NCI-H82 treated with DMSO at 0.1 percent for 48 hours (cell line): ENCODE measurements around the gene WNT6.

Source experiments
- DNase-seq: peaks from one replicate; lab custom pipeline; 2025; ENCODE audit not compliant: unreplicated experiment; lab: John Stamatoyannopoulos, UW

Gene WNT6

GRCh38 chr2:218859556-218859987 is at the start of gene WNT6:
Gene WNT6, plus strand, starts transcription at chr2:218859805. Its CDS starts 233 bp downstream, at chr2:218860038.
- no peak for DNase-seq

DNA sequence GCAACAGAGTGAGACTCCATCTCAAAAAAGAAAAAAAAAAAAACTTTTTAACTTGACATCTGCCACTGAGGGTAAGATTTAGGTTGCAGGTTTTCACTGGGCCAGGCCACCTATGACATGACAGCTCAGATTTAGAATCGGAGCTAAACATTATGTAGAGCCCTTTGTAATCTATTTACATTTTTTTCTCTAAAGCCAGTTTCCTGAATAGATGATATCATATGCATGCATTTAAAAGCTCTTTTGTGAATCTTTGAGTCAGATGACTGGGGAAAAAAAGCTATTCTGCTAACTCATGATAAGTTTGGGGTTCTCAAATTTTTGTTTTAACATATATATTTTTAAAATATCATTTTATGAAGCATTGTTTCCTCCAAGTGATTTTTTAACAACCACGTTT is 49.3 kb upstream of the WNT6 start:
- DNase-seq = no peak

DNA sequence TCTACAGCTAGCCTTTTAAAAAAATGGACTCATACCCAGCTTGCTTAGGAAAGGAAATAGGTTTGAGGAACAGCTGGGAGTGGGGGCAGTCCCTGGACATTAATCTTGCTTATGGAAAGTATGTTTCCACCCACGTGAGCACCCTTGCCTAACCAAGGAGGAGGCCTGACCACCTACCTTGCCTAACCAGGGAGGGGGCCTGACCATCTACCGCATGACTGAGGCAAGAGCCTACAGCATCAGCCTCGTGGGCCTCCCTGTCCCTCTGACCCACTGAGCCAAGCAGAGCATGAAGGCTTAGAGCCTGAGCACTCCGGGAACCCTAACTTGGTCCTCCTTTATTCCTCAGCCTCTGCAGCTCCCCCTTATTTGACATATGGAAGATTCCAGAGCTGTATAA is 48.2 kb upstream of the WNT6 start:
- DNase-seq = no peak

GRCh38 chr2:218812096-218812815 is 47.3 kb upstream of the WNT6 start:
- DNase-seq = no peak

DNA sequence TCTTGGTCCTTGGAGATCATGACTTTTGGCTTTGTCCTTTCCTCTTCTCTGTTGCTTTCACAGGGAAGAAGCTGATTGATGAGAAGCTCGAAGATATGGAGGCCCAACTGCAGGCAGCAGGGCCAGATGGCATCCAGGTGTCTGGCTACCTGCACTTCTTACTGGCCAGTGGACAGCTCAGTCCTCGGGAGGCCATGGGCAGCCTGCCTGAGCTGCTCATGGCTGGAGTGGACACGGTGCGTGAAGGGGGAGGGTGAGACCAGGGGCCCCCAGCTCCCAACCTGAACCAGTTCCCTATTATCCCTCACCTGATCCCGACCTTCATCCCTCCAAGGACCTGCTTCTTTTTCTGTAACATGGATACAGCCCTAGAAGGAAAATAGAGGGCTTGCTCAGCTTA is 46.7 kb upstream of the WNT6 start:
- DNase-seq = no peak

DNA sequence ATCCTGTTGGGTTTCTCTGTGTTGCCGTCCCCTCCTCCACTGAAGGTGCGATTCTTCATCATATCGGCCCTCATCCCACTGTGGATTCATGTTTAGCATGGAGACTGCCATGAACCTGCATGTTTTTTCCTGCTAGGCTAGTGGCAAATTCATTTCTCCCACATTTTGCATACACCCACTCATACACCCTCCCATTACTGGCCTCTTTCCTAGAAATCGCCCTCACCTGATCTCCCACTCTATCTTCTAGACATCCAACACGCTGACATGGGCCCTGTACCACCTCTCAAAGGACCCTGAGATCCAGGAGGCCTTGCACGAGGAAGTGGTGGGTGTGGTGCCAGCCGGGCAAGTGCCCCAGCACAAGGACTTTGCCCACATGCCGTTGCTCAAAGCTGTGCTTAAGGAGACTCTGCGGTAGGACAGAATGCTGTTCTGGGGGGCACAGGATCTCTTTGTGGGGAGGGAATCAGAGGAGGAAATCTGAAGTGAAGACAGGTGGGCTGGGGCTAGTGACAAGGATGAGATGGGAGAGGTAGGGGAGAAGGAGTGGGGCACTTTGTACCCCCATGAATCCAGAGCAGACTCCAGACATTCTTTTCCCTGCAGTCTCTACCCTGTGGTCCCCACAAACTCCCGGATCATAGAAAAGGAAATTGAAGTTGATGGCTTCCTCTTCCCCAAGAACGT is 45.7 kb upstream of the WNT6 start:
- DNase-seq = no peak

GRCh38 chr2:218814540-218815243 is 44.9 kb upstream of the WNT6 start:
- no peak for DNase-seq

- no peak for DNase-seq
Measured at GRCh38 chr2:218815244-218815637, 44.4 kb upstream of the WNT6 start.

DNA sequence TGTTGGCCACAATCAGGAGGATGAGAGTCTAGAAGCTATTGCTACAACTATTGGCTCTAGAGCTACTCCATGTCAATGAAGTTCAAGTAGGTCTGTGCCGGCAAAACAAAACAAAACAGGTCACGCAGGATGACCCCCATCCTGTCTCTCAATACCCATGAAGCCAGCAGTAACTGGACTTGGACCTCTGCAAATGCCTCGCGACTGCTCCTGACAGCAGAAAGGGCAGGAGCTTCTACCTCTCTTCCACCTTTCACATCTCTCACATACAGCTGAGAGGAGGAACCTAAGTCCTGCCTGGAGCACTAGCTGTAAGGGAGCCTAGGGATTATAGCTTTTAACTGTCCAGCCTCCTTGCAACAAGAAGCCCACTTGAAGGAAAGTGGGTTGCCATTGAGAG is 44.0 kb upstream of the WNT6 start:
- no peak for DNase-seq

- no peak for DNase-seq
Measured at GRCh38 chr2:218816561-218817011, 43.0 kb upstream of the WNT6 start.

- no peak for DNase-seq
Measured at GRCh38 chr2:218819093-218819492, 40.5 kb upstream of the WNT6 start.

DNA sequence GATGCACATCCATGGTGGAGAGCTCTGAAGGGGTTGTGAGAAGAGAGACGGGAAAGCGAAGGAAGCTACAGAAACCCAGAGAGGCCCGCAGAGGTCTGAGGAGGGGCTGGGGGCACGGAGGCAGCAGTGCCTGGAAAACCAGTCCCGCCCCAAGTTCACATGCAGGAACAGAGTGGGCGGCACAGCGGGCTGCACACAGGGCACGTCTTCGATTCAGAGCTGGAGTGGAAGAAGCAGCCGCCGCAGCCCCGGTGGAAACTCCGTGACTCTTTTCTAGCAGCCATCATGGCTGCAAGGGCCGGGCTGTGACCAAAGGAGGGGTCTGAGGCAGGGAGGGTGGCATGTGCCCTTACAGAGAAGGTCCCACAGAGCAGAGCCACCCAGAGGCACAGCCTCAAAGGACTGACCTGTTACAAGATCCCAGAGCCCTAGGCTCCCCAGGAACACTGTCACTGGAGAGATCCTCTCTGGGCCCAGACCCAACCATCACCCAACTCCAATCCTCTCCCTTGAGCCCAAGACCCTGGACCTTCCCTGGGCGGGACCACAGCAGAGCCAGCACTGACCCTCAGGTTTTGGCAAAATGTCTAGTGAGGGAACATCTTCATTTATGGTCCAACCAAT is 38.7 kb upstream of the WNT6 start:
- DNase-seq = no peak

DNA sequence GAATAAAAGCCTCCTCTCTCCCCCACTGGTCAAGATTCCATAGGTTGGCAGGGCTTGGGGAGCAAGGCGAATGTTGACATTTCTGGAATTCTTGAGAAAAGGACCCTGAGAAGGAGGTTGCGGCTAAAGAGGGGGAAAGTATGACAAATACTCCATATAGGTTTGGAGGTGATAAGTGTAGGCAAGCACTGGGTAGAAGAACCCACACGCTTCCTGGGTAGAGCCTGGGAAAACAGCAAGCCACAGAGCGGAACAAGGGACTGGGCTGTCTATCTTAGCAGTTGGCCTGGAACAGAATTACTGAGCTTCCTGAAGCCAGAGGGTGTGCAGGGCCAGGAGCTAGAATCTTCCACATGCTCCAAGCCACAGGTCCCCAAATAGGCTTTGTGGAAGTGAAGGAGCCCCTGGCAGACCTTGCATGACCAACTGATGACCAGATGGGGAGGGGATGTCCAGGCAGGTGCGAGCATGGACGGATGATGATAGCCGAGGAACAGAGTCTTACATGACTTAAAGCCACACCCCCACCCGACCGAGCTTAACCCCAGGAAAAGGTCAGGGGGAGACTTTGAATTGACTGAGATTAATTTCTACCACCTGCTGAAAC is 37.9 kb upstream of the WNT6 start:
- no peak for DNase-seq

- no peak for DNase-seq
Measured at GRCh38 chr2:218822622-218823021, 37.0 kb upstream of the WNT6 start.

GRCh38 chr2:218823196-218823855 is 36.3 kb upstream of the WNT6 start:
- DNase-seq = no peak

- DNase-seq = no peak
Measured at GRCh38 chr2:218824004-218824403, 35.6 kb upstream of the WNT6 start.

DNA sequence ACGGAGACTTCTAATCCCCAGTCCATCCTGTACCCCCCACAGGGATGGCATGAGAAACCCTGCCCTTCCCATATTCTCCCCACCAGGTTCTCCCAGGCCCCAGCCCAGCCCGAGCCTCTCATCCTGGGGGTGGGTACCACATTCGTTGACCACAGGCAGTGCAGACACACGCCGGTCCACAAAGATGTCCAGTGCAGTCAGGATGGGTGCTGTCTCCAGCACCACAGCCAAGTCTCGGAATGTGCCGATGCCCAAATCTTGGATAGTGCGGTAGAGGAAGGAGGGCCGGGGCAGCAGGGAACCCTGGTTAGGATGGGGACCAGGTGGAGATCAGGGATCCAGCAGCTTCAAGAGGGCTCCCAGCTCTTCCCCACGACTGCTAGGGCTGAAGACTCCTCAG is 32.8 kb upstream of the WNT6 start:
- no peak for DNase-seq

DNA sequence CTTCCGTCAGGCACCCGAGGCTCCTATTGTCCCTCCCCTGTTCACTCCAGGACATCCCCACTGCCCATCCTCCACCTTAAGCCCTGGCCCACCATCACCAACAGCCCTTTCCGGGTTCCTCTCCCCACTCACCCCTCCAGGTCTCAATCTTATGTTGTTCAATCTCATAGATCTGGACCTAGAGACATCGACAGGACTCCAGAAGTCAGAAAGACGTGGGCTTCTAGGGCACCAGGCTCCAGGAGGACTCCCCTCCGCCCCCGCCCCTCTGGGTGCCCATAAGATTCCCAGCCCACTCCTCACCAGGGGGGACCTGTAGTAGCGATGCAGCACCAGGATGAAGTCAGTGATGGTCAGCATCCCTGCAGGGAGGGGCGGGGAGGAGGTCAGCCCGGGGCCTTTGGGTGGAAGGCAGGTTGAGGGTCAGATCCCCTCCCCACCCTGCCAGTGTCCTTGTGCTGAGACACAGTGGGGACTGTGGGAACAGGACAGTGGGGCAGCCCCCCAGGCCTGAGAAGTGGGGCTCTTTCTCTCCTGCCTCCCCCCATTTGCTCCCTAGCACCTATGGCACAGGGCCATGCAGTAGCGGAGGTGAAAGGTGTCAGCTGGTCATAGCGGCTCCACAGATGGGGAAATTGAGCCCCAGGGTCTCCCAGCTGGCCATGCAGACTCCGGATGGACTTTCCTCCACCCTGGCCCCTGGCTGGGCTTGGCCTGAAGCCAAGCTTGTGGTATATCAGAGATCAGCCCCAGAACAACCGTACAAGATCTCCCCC is 31.7 kb upstream of the WNT6 start:
- DNase-seq = no peak

DNA sequence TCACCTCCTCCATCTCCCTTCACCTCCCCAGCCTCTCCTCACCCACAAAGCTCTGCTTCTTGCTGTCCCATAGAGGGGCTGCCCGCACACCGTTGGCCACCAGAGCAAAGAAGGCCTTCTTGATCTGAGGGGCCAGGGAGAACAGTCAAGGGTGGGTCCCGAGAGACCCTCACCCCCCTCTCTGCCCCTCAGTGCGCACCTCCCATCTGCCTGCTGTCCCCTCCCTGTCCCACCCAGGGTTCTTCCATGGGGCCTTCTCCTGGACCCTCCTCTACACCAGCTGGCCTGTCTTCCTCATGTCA is 31.2 kb upstream of the WNT6 start:
- DNase-seq = no peak

DNA sequence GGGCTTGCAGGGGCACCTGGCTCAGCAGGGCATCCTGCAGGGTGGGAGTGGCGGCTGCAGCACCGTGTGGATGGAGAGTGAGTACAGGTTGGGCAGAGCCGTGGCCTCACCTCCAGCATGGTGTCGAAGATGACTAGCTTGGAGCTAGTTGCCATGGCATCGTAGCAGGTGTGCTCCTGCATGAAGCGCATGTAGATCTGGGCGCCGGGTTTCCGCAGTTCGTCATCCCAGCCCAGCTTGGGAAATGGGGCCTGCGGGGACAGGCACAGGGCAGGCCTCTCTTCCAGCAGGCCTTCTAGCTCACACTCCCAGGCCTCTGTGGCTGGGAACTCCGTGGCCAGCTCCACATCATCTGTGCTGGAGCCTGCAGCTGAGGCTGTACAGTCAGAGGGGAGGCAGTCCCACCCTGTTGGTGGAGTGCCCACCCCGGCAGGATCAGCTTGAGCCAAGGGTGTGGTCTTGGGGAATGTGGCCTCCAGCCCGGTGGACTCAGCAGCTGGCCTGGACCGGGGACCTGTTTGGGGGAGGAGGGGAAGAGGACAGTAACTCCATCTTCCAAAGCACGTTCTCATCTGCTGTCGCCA is 29.6 kb upstream of the WNT6 start:
- no peak for DNase-seq
